DND-41 (cell line): Measurements from ENCODE around the gene MDM2.

Experiments used
- ATAC-seq: fragments of 200-7000 bp; cut with Tn5 transposase; 3 replicates; pipeline ENCODE4 v1.9.1; 2021; ENCODE audit warnings: low read depth; ENCODE audit not compliant: insufficient read depth
- DNase-seq: peaks from one replicate; pipeline ENCODE4 v3.0.0-alpha.2; 2020
- H2AFZ ChIP-seq: 2 replicates; pipeline ENCODE4 v1.6.0; 2012; ENCODE audit warnings: low read depth, low read length
- H3K27ac ChIP-seq: 2 replicates; pipeline ENCODE4 v1.5.1; 2012; ENCODE audit warnings: low read length, inconsistent platforms
- H3K27me3 ChIP-seq: fragments of 200-600 bp; sonication (generic); 2 replicates; pipeline ENCODE4 v1.6.0; 2012; ENCODE audit warnings: low read length, mild to moderate bottlenecking, inconsistent platforms; ENCODE audit not compliant: insufficient read depth, poor library complexity
- H3K36me3 ChIP-seq: 2 replicates; pipeline ENCODE4 v1.5.1; 2012; ENCODE audit warnings: low read length, inconsistent platforms; ENCODE audit not compliant: insufficient read depth
- H3K4me1 ChIP-seq: 2 replicates; pipeline ENCODE4 v1.5.1; 2012; ENCODE audit warnings: mild to moderate bottlenecking, low read length; ENCODE audit not compliant: insufficient read depth
- H3K4me2 ChIP-seq: 2 replicates; pipeline ENCODE4 v1.6.0; 2012; ENCODE audit warnings: mild to moderate bottlenecking, moderate library complexity, low read length, inconsistent platforms; ENCODE audit not compliant: insufficient read depth
- H3K4me3 ChIP-seq, 2 experiments: fragments of 200-600 bp in 1 of 2; shearing (Covaris generic) in 1 of 2; 2 replicates each; pipeline ENCODE4 v1.5.1; 2012 to 2016; ENCODE audit warnings: inconsistent platforms in 2 of 2, low read length in 2 of 2, mild to moderate bottlenecking in 2 of 2, low read depth in 1 of 2, moderate library complexity in 1 of 2
- H3K79me2 ChIP-seq: 2 replicates; pipeline ENCODE4 v1.6.0; 2012; ENCODE audit warnings: low read length, inconsistent platforms; ENCODE audit not compliant: insufficient read depth
- H3K9ac ChIP-seq: 2 replicates; pipeline ENCODE4 v1.6.0; 2012; ENCODE audit warnings: low read depth, mild to moderate bottlenecking, inconsistent platforms, low read length, moderate library complexity
- H3K9me3 ChIP-seq: 2 replicates; pipeline ENCODE4 v1.5.1; 2012; ENCODE audit warnings: low read length, moderate library complexity, mild to moderate bottlenecking, inconsistent platforms; ENCODE audit not compliant: insufficient read depth, severe bottlenecking
- H4K20me1 ChIP-seq: 2 replicates; pipeline ENCODE4 v1.6.0; 2012; ENCODE audit warnings: low read length; ENCODE audit not compliant: insufficient read depth
- EZH2 ChIP-seq: IDR thresholded peaks from 3 replicates; pipeline ENCODE4 v1.6.1; 2012; ENCODE audit warnings: borderline replicate concordance, low read depth, mild to moderate bottlenecking, moderate library complexity, low read length, inconsistent platforms; ENCODE audit not compliant: severe bottlenecking
- TF ChIP-seq, protein P1 (sequence below): IDR thresholded peaks from 2 replicates; pipeline ENCODE4 v1.5.1; 2012; ENCODE audit warnings: borderline replicate concordance, low read length, moderate library complexity, mild to moderate bottlenecking; ENCODE audit not compliant: poor library complexity, severe bottlenecking; ENCODE audit errors: extremely low read depth

Gene MDM2

DNA sequence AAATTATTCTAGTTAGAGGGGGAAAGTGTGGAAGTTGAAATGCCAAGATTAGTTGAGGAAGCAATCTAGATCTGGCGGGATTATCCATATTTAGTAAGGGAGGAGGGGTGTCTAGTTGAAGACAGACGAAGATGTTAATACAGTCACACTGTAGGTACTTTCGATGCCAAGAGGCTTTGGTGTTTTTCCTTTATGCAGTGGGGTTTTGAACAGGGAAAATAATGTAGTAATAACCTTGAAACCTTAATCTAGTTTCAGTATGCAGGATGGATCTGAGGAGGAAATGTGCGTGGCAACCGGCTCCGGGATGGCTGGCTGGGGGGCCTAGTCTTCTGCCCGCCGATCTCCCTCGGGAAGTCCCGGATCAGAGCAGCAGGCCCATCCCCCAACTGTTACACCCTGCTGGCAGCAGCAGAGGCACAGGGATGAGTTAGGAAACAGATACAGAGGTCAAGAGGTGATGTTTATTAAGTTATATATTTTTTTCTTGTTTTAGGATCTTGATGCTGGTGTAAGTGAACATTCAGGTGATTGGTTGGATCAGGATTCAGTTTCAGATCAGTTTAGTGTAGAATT, 27.4 kb downstream of the MDM2 start:
- H3K27ac ChIP-seq = no peak overlapping the region
- no peak for TF ChIP-seq EZH2
- TF ChIP-seq, protein P1, sequence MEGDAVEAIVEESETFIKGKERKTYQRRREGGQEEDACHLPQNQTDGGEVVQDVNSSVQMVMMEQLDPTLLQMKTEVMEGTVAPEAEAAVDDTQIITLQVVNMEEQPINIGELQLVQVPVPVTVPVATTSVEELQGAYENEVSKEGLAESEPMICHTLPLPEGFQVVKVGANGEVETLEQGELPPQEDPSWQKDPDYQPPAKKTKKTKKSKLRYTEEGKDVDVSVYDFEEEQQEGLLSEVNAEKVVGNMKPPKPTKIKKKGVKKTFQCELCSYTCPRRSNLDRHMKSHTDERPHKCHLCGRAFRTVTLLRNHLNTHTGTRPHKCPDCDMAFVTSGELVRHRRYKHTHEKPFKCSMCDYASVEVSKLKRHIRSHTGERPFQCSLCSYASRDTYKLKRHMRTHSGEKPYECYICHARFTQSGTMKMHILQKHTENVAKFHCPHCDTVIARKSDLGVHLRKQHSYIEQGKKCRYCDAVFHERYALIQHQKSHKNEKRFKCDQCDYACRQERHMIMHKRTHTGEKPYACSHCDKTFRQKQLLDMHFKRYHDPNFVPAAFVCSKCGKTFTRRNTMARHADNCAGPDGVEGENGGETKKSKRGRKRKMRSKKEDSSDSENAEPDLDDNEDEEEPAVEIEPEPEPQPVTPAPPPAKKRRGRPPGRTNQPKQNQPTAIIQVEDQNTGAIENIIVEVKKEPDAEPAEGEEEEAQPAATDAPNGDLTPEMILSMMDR = no peak
- no peaks in the 10 kb centered on the region for H3K9me3 ChIP-seq
- no peak for DNase-seq
- peaks cover 16% of the 10 kb centered on the region; the same call in 1 of the 2 replicates for H4K20me1 ChIP-seq
- H3K4me1 ChIP-seq = no peaks in the 10 kb centered on the region
- H3K4me2 ChIP-seq = no peak overlapping the region
- ATAC-seq = no peak
- no peak overlapping the region for H2AFZ ChIP-seq
- H3K36me3 ChIP-seq = peaks cover 92% of the 10 kb centered on the region
- H3K4me3 ChIP-seq = no peak overlapping the region
- no peaks in the 10 kb centered on the region for H3K27me3 ChIP-seq
- H3K9ac ChIP-seq = no peak overlapping the region
- peaks cover 12% of the 10 kb centered on the region for H3K79me2 ChIP-seq

DNA sequence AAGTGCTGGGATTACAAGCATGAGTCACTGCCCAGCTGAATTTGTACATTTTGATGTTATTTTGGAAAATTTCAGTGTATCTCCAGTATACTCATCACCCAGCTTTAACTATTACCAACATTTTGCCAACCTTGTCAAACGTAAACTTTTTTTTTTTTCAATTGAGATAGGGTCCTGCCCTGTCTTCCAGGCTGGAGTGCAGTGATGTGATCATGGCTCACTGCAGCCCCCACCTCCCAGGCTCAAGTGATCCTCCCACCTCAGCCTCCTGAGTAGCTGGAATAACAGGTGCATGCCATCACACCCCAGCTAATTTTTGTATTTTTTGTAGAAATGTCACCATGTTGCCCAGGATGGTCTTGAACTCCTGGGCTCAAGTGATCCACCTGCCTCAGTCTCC, 29.2 kb downstream of the MDM2 start:
- H3K4me3 ChIP-seq = no peak overlapping the region
- H3K4me2 ChIP-seq = no peak overlapping the region
- no peak overlapping the region for H3K9ac ChIP-seq
- H2AFZ ChIP-seq = no peak overlapping the region
- H4K20me1 ChIP-seq = peaks cover 21% of the 10 kb centered on the region; the same call in 1 of the 2 replicates
- H3K79me2 ChIP-seq = peaks cover 2% of the 10 kb centered on the region; the same call in 1 of the 2 replicates
- no peak for ATAC-seq
- no peaks in the 10 kb centered on the region for H3K9me3 ChIP-seq
- no peak overlapping the region for H3K27ac ChIP-seq
- H3K36me3 ChIP-seq = peaks cover 92% of the 10 kb centered on the region
- DNase-seq = no peak
- H3K27me3 ChIP-seq = no peaks in the 10 kb centered on the region
- no peak for TF ChIP-seq EZH2
- TF ChIP-seq, protein P1 = no peak
- no peaks in the 10 kb centered on the region for H3K4me1 ChIP-seq

DNA sequence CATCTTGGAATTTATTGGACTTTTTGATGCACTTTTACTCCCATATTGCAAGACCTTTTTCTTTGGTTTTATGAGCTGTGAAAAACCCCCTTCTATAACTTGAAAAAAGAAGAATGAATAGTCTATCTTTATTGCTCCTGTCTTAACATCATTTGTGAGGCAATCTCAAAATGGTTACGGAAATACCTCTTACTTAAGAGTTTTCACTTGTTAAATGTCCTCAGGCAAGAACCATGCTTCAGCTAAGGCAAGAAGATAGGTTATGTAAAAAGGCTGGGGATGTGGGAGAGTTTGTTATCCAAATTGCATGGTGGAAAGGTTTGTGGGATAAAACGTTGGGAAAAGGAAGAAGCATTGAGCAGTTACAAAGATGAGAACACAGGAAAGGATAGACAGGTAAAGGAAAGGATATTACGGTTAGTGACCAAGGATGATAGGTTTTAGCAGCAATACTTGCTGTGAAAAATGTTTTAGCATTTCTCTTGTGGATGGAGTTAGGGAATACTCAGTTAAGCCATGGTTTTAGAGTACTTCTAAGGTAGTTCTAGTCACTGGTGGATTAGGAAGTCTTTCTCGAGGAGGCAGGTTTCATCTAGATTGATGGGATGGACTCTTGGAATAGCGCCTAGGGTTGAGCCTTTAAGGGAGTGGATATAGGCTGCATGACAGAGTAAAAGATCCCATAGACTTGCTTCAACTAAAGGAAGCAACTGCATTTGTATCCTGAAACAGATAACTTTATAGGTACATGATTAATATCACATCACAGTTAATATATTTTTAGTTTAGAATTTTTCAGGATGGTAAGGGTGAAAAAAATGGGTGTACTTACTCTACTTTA, 30.3 kb downstream of the MDM2 start:
- DNase-seq (no peak), ATAC-seq (no peak)
- H3K9me3 ChIP-seq = no peaks in the 10 kb centered on the region
- H3K27ac ChIP-seq = no peak overlapping the region
- H2AFZ ChIP-seq = no peak overlapping the region
- no peak overlapping the region for H3K4me2 ChIP-seq
- no peaks in the 10 kb centered on the region for H3K27me3 ChIP-seq
- TF ChIP-seq EZH2 = no peak
- TF ChIP-seq, protein P1 = no peak
- no peaks in the 10 kb centered on the region for H3K4me1 ChIP-seq
- H3K79me2 ChIP-seq = no peaks in the 10 kb centered on the region
- H3K36me3 ChIP-seq = peaks cover 96% of the 10 kb centered on the region
- H3K9ac ChIP-seq = no peak overlapping the region
- no peak overlapping the region for H3K4me3 ChIP-seq
- peaks cover 21% of the 10 kb centered on the region; the same call in 1 of the 2 replicates for H4K20me1 ChIP-seq
